Panc1 (cell line): ENCODE measurements around the gene FBLN2. TPM values are rescaled to one million over a fixed set of nuclear protein-coding genes. Genes with fewer than 3 reads are reported as not detected.

ENCODE experiments used
- ATAC-seq: fragments of 200-7000 bp; cut with Tn5 transposase; 2 replicates; pipeline ENCODE4 v1.9.1; 2020; ENCODE audit warnings: mild to moderate bottlenecking, moderate library complexity
- BruUV-seq: library from RNA; stranded (reverse); fragments of 400-500 nt; replicated peaks from 2 replicates; lab custom pipeline; 2021; lab: Mats Ljungman, UMichigan
- CTCF ChIA-PET: fragments of 300-600 bp; sonication (Branson Sonifier 250); formaldehyde crosslinking; loops from one replicate; lab custom pipeline; 2022; ENCODE audit warnings: antibody characterized with exemption; lab: Charles Lee
- POLR2A ChIA-PET: fragments of 300-600 bp; sonication (Branson Sonifier 250); formaldehyde crosslinking; loops from one replicate; lab custom pipeline; 2022; ENCODE audit warnings: antibody characterized with exemption; lab: Charles Lee
- DNase-seq: peaks from one replicate; pipeline ENCODE4 v3.0.0-alpha.2; 2010; ENCODE audit warnings: low read depth, low spot score
- H3K27ac ChIP-seq: 2 replicates; pipeline ENCODE4 v1.5.1; 2011; ENCODE audit warnings: mild to moderate bottlenecking, low read length, inconsistent platforms
- H3K27me3 ChIP-seq: fragments of 200-500 bp; sonication (Bioruptor generic); 2 replicates; pipeline ENCODE4 v1.6.0; 2014; ENCODE audit warnings: low read length, inconsistent platforms; ENCODE audit not compliant: control insufficient read depth, insufficient read depth
- H3K36me3 ChIP-seq: fragments of 200-500 bp; sonication (Bioruptor generic); 2 replicates; pipeline ENCODE4 v1.5.1; 2014; ENCODE audit warnings: inconsistent platforms, mild to moderate bottlenecking, low read length, moderate library complexity; ENCODE audit not compliant: control insufficient read depth, insufficient read depth
- H3K4me1 ChIP-seq: 2 replicates; pipeline ENCODE4 v1.5.1; 2011; ENCODE audit warnings: inconsistent platforms, mild to moderate bottlenecking, low read length, moderate library complexity; ENCODE audit not compliant: control insufficient read depth, insufficient read depth
- H3K4me3 ChIP-seq, 2 experiments: 2 replicates each; pipeline ENCODE4 v1.5.1; 2011 to 2012; ENCODE audit warnings: low read depth in 2 of 2, low read length in 2 of 2, mild to moderate bottlenecking in 2 of 2, inconsistent platforms in 1 of 2, moderate library complexity in 1 of 2
- H3K9me3 ChIP-seq: fragments of 200-500 bp; sonication (Bioruptor generic); 2 replicates; pipeline ENCODE4 v1.5.1; 2014; ENCODE audit warnings: low read depth, mild to moderate bottlenecking, inconsistent platforms, low read length, moderate library complexity; ENCODE audit not compliant: control insufficient read depth, insufficient read depth
- CTCF ChIP-seq: fragments of 450-650 bp; IDR thresholded peaks from 2 replicates; pipeline ENCODE4 v1.5.1; 2017; ENCODE audit warnings: mild to moderate bottlenecking
- POLR2AphosphoS5 ChIP-seq: IDR thresholded peaks from 2 replicates; pipeline ENCODE4 v1.6.1; 2012; ENCODE audit warnings: mild to moderate bottlenecking, low read depth, low read length, moderate library complexity
- REST ChIP-seq, 2 experiments: IDR thresholded peaks; 2 replicates each; pipeline ENCODE4 v1.6.1; 2011 to 2012; ENCODE audit warnings: low read depth in 2 of 2, control low read depth in 1 of 2, low read length in 1 of 2, mild to moderate bottlenecking in 1 of 2, moderate library complexity in 1 of 2; ENCODE audit not compliant: insufficient read depth in 1 of 2
- SIN3A ChIP-seq: IDR thresholded peaks from 2 replicates; pipeline ENCODE4 v1.6.1; 2012; ENCODE audit warnings: low read depth, mild to moderate bottlenecking, low read length, moderate library complexity, borderline replicate concordance; ENCODE audit not compliant: insufficient read depth
- TCF7L2 ChIP-seq: IDR thresholded peaks from 2 replicates; pipeline ENCODE4 v1.6.1; 2011; ENCODE audit warnings: mild to moderate bottlenecking, low read depth, low read length, inconsistent platforms
- in situ Hi-C: cut with HindIII; loops from 2 replicates; pipeline ENCODE4 v1.10.0; 2016; ENCODE audit warnings: low sequenced_read_pairs, low pct_unique_long_range_greater_than_20kb
- intact Hi-C: fragments of 100-400 bp; cut with micrococcal nuclease; formaldehyde crosslinking; loops from one replicate; pipeline ENCODE4 v1.10.0; 2022; ENCODE audit not compliant: unreplicated experiment
- total RNA-seq: library from RNA; stranded (reverse); gene quantifications from one replicate; pipeline ENCODE4 v1.2.1, GENCODE V29; 2021; ENCODE audit not compliant: unreplicated experiment

The FBLN2 gene
- total RNA-seq, 1 experiment from 2014 or later = 0.44 TPM

- no TSS peak for BruUV-seq
- DNase-seq (no peak), ATAC-seq (no peak)
- in situ Hi-C loops = no loop called here
- no peaks in the 10 kb centered on the region for H3K36me3 ChIP-seq
- no peak for TF ChIP-seq TCF7L2
- no peak for TF ChIP-seq REST (IDR thresholded peaks at IDR 0.05; ENCODE audit: insufficient read depth in 1 of 2, low read depth in 2 of 2, low read length in 1 of 2)
- no peak for TF ChIP-seq CTCF
- no peak for TF ChIP-seq SIN3A
- TF ChIP-seq POLR2AphosphoS5 = no peak
- no peak overlapping the region for H3K4me3 ChIP-seq
- no peaks in the 10 kb centered on the region for H3K4me1 ChIP-seq
- ChIA-PET POLR2A (no interaction called here), CTCF (no interaction called here)
- intact Hi-C loops = no loop called here
- no peaks in the 10 kb centered on the region for H3K9me3 ChIP-seq
- H3K27me3 ChIP-seq = no peaks in the 10 kb centered on the region
- no peak overlapping the region for H3K27ac ChIP-seq
Observed at GRCh38 chr3:13608969-13609725, 60.2 kb downstream of the FBLN2 start.

- Histone ChIP-seq H3K4me1 (no peaks in the 10 kb centered on the region), H3K36me3 (no peaks in the 10 kb centered on the region), H3K9me3 (no peaks in the 10 kb centered on the region), H3K27ac (no peak overlapping the region), H3K4me3 (no peak overlapping the region), H3K27me3 (no peaks in the 10 kb centered on the region)
- DNase-seq = no peak
- no peak for ATAC-seq
- CTCF ChIA-PET = no interaction called here
- BruUV-seq = no TSS peak
- no peak for TF ChIP-seq REST (IDR thresholded peaks at IDR 0.05; ENCODE audit: insufficient read depth in 1 of 2, low read depth in 2 of 2, low read length in 1 of 2)
- TF ChIP-seq POLR2AphosphoS5 = no peak
- no peak for TF ChIP-seq TCF7L2
- TF ChIP-seq CTCF = no peak
- TF ChIP-seq SIN3A = no peak
- intact Hi-C loops (no loop called here), in situ Hi-C loops (no loop called here)
- POLR2A ChIA-PET = no interaction called here
Observed at GRCh38 chr3:13610006-13610570, 61.2 kb downstream of the FBLN2 start.
